Left lung (tissue), 10 donors: ENCODE results near the gene TUBGCP6. TPM values are rescaled to one million over a fixed set of nuclear protein-coding genes. Genes with fewer than 3 reads are reported as not detected.
A peak's percentile ranks its signal among the peaks of the same experiment; 100 is the strongest.

Experiments
- ATAC-seq: fragments of 200-7000 bp; cut with Tn5 transposase; one replicate; pipeline ENCODE4 v1.9.1; 2020; ENCODE audit warnings: moderate library complexity
- DNase-seq, 4 donors: peaks; one replicate each; pipeline ENCODE4 v3.0.0-alpha.2; 2013 to 2020
- H3K27ac ChIP-seq, 2 donors: fragments of 200-600 bp; sonication (generic) in 1 of 2; one replicate each; pipeline versions ENCODE4 v1.5.0 to v1.8.0; 2020 to 2021
- H3K27me3 ChIP-seq, 2 donors: fragments of 200-600 bp; sonication (generic) in 1 of 2; one replicate each; pipeline versions ENCODE4 v1.5.0 to v1.8.0; 2020 to 2021
- H3K36me3 ChIP-seq, 2 donors: fragments of 200-600 bp; sonication (generic) in 1 of 2; one replicate each; pipeline versions ENCODE4 v1.5.0 to v1.8.0; 2020 to 2021
- H3K4me1 ChIP-seq, 2 donors: fragments of 200-600 bp; one replicate each; pipeline ENCODE4 v1.8.0; 2021
- H3K4me3 ChIP-seq, 2 donors: fragments of 200-600 bp; sonication (generic) in 1 of 2; one replicate each; pipeline versions ENCODE4 v1.5.0 to v1.8.0; 2020 to 2021; ENCODE audit warnings: mild to moderate bottlenecking in 1 of 2
- H3K9me3 ChIP-seq, 2 donors: fragments of 200-600 bp; sonication (generic) in 1 of 2; one replicate each; pipeline versions ENCODE4 v1.5.0 to v1.8.0; 2020 to 2021
- CTCF ChIP-seq, 2 donors: fragments of 200-600 bp; sonication (generic) in 1 of 2; IDR thresholded peaks; one replicate each; pipeline versions ENCODE4 v1.5.0 to v1.8.0; 2021; ENCODE audit warnings: antibody characterized with exemption in 2 of 2
- intact Hi-C, 2 donors: fragments of 100-400 bp; cut with DNase I; formaldehyde crosslinking; loops; one replicate each; pipeline versions ENCODE4 v1.11.2 to v1.14.2; 2022
- polyA plus RNA-seq, 6 donors: library from polyadenylated mRNA; unstranded; fragments of 120-200 nt; gene quantifications; one replicate each; pipeline ENCODE4 v1.2.1, GENCODE V29; 2013; ENCODE audit not compliant: insufficient read length in 6 of 6
- total RNA-seq, 2 donors: library from RNA; stranded (reverse); fragmentation: NEBNext Ultra II Directional; extraction: Animal tissue kit (Norgen Biotek cat#: 25700); gene quantifications; one replicate each; pipeline ENCODE4 v1.2.1, GENCODE V29; 2021
- donor health status: DM: no; HTN: yes; CAD: no.
- donor health status: DM: no; HTN: no; CAD: no.

Gene TUBGCP6
- total and polyA plus RNA-seq, 8 donors = 37.2 to 50.1 (median 42.7) TPM

GRCh38 chr22:50269573-50269969 is 24.7 kb upstream of the TUBGCP6 start:
- Histone ChIP-seq H3K27me3 (peaks cover 0 to 70% of the 10 kb centered on the region in 2 donors), H3K27ac (peak overlapping the region; percentile 19 to 61), H3K4me3 (peak overlapping the region; percentile 33 to 48), H3K36me3 (peaks cover 0 to 7% of the 10 kb centered on the region in 2 donors), H3K9me3 (no peaks in the 10 kb centered on the region), H3K4me1 (peaks cover 23 to 51% of the 10 kb centered on the region in 2 donors)
- DNase-seq (no peak), ATAC-seq (no peak)
- intact Hi-C loops = no loop called here
- TF ChIP-seq CTCF (IDR thresholded peaks at IDR 0.05) = no peak

- intact Hi-C loops = no loop called here
- H3K4me3 ChIP-seq = no peak overlapping the region
- H3K4me1 ChIP-seq = peaks cover 23 to 51% of the 10 kb centered on the region in 2 donors
- peak in 1 of 4 donors; percentile 73 for DNase-seq
- no peak for ATAC-seq
- no peaks in the 10 kb centered on the region for H3K9me3 ChIP-seq
- no peak overlapping the region for H3K27ac ChIP-seq
- TF ChIP-seq CTCF (IDR thresholded peaks at IDR 0.05) = no peak
- H3K36me3 ChIP-seq = peaks cover 0 to 4% of the 10 kb centered on the region in 2 donors
- H3K27me3 ChIP-seq = peaks cover 0 to 70% of the 10 kb centered on the region in 2 donors
Observed at GRCh38 chr22:50268655-50269113, 23.9 kb upstream of the TUBGCP6 start.

- no peak for TF ChIP-seq CTCF (IDR thresholded peaks at IDR 0.05)
- ATAC-seq (peak; percentile 64), DNase-seq (peak in 1 of 4 donors; percentile 60)
- Histone ChIP-seq H3K9me3 (no peaks in the 10 kb centered on the region), H3K27ac (no peak overlapping the region), H3K4me3 (no peak overlapping the region), H3K4me1 (peaks cover 23 to 51% of the 10 kb centered on the region in 2 donors), H3K27me3 (peaks cover 0 to 76% of the 10 kb centered on the region in 2 donors), H3K36me3 (peaks cover 0 to 4% of the 10 kb centered on the region in 2 donors)
- intact Hi-C loops = no loop called here
Observed at GRCh38 chr22:50267591-50268390, 23.0 kb upstream of the TUBGCP6 start.

- H3K9me3 ChIP-seq = no peaks in the 10 kb centered on the region
- ATAC-seq = no peak
- H3K36me3 ChIP-seq = peaks cover 0 to 4% of the 10 kb centered on the region in 2 donors
- no peak overlapping the region for H3K27ac ChIP-seq
- peaks cover 21 to 55% of the 10 kb centered on the region in 2 donors for H3K4me1 ChIP-seq
- intact Hi-C loops = no loop called here
- peaks cover 0 to 76% of the 10 kb centered on the region in 2 donors for H3K27me3 ChIP-seq
- DNase-seq = no peak
- no peak overlapping the region for H3K4me3 ChIP-seq
- TF ChIP-seq CTCF (IDR thresholded peaks at IDR 0.05) = no peak
Observed at GRCh38 chr22:50266994-50267393, 22.2 kb upstream of the TUBGCP6 start.

GRCh38 chr22:50264946-50265669 is 20.3 kb upstream of the TUBGCP6 start:
- no peak for ATAC-seq
- no peaks in the 10 kb centered on the region for H3K9me3 ChIP-seq
- intact Hi-C loops = no loop called here

More at GRCh38 chr22:50264946-50265669, 20.3 kb upstream of the TUBGCP6 start:
- peaks cover 0 to 78% of the 10 kb centered on the region in 2 donors for H3K27me3 ChIP-seq
- peaks cover 5 to 57% of the 10 kb centered on the region in 2 donors for H3K4me1 ChIP-seq
- H3K27ac ChIP-seq = no peak overlapping the region
- TF ChIP-seq CTCF (IDR thresholded peaks at IDR 0.05) = no peak
- no peak overlapping the region for H3K4me3 ChIP-seq
- DNase-seq = no peak
- peaks cover 0 to 4% of the 10 kb centered on the region in 2 donors for H3K36me3 ChIP-seq
